Measurements from ENCODE around the gene SLC38A5.
"Not testable (repeated sequence)": the region's sequence is repeated elsewhere in the genome, so short reads cannot be mapped to it uniquely, and the experiment has no call there.

SLC38A5 gene

DNA sequence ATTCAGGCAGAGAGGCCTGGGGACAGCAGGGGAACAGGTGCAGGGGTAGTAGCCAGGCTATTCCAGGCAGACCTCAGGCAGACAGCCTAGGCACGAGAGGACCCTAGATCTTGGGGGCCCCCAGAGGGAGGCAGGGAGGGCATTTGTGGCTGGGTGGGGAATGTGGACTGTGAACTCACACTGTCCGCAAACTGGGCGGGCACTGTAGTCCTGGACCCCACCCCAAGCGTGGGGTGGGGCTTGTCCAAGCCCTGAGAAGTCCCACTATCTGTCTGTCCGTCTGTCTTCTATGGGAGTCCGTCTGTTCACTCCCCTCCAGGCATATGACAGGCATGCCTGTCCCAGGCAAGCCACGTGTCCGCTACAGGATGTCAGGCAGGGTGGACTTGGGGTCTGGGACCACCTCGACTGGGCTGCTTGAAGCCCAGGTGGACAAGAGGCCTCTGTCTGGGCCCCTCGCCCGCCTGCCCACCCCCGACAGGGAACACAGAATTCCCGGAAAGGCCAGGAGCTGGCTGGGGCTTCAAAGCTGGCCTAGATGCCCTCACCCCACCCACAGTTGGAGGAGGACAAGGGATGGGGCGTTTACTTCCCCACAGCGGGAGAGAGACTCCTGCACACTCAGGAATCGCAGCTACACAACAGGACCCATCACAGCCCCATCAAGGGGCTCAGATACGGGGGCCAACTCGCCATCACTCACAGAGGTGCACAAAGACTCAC, at the start of gene SLC38A5:
Gene SLC38A5, minus strand, starts transcription at position 151 of the 723 bp plus-strand sequence. CDS start 2,336 bp downstream, outside the sequence.
- DNase-seq (ENCODE audit: low read depth, low spot score): no peak

DNA sequence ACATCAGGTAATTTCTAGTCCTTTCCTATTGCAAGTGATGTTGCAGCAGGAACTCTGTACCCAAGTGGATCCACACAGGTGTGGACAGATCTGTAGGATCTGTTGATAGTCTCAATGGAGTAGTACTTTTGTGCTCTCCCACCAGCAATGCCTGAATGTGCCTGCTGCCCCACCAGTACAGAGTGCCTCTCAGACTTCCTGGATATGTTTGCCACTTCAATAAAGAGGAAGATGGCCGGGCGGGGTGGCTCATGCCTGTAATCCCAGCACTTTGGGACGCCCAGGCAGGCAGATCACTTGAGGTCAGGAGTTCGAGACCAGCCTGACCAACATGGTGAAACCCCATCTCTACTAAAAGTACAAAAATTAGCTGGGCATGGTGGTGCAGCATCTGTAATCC, 49.4 kb upstream of the SLC38A5 start:
- not testable (repeated sequence) for DNase-seq (ENCODE audit: low read depth, low spot score)

DNA sequence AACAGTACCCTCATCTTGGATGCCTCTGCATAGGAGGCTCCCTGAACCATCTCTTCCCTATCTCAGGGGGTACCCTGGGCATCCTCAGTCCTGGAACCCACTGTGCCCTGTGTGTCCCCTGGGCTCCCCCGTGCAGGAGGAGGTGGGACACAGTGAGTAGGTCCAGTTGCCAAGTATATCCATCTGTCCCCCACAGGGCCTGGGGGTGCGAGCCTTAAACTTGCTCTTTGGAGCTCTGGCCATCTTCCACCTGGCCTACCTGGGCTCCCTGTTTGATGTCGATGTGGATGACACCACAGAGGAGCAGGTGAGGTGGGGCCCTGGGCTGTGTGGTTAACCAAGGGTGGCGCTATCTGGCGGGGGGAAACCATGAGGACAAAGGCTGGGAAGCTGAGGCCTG, 46.9 kb upstream of the SLC38A5 start:
- no peak for DNase-seq (ENCODE audit: low read depth, low spot score)

DNA sequence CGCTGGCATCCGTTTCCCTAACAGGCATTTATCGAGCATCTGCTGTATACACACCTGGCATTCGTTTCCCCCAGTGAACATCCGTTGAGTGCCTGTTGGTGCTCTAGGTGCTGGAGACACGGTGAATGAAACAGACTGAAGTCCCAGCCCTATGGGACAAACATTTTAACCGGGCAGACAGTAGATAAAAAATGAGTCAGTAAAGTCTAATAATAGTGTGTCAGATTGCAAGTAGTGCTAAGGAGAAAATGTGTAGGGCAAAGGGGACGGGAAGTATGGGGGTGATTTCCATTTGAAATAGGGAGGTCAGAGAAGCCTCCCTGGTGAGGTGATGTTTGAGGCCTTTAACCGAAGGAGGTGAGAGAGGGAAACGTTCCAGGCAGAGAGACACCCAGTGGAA, 46.2 kb upstream of the SLC38A5 start:
- DNase-seq (ENCODE audit: low read depth, low spot score): no peak

DNA sequence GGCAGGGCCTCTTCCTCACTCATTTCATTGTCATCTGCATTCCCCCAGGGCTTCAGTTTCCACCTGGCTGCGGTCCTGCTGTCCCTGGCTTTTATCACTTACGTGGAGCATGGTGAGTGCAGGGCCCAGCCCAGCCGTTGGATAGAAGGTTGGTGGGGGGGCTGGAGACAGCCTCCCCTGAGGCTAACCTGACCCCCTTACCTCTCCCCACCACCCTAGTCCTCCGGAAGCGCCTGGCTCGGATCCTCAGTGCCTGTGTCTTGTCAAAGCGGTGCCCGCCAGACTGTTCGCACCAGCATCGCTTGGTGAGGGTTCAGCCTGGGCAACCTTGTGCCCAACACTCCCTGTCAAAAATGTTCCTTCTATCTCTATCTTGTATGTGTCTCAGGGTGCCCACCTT, 45.8 kb upstream of the SLC38A5 start:
- DNase-seq (ENCODE audit: low read depth, low spot score): no peak

DNA sequence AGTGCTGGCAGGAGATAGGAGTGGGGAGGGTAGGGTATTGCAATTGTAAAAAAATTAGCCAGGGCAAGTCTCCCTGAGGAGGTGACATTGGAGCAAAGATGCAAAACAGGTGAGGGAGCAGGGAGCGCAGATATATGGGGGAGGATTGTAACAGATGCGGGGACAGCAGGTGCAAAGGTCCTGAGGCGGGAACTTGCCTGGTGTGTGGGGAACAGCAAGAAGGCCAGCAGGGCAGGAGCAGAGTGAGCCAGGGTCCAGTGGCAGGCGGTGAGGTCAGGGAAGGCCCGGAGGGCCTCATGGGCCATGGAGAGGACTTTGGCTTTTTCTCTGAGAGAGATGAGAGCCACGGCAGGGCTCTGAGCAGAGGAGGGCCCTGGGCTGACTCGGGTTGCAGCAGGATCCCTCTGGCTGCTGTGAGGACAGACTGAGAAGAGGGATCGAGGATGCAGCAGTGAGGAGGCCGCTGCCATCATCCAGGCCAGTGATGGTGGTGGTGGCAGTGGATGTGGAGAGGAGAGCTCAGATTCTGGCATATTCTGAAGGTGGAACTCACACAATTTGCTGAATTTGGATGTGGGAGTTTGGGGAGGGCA, 44.9 kb upstream of the SLC38A5 start:
- no peak for DNase-seq (ENCODE audit: low read depth, low spot score)

DNA sequence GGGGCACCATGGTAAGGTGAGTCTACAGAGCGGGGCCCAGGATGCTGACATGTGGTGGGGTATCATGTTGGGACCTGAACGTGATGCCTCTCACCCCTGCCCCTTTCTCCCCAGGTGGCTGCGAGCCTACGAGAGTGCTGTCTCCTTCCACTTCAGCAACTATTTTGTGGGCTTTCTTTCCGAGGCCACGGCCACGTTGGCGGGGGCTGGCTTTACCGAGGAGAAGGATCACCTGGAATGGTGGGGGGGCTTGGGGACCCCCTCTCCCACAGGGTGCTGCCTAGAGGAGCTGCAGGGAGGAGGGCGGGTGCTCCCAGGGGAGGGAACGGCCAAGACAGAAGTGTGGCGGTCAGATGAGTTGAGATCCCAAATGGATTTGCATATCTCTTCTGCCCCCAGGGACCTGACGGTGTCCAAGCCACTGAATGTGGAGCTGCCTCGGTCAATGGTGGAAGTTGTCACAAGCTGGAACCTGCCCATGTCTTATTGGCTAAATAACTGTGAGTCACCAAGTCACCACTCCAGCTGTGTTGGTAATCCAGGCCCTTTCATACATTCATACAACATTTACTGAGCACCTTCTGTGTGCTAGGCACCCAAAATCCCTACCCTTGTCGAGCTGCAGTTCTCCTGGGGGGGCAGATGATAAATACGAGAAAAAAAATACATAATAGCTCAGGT, 44.2 kb upstream of the SLC38A5 start:
- no peak for DNase-seq (ENCODE audit: low read depth, low spot score)

DNA sequence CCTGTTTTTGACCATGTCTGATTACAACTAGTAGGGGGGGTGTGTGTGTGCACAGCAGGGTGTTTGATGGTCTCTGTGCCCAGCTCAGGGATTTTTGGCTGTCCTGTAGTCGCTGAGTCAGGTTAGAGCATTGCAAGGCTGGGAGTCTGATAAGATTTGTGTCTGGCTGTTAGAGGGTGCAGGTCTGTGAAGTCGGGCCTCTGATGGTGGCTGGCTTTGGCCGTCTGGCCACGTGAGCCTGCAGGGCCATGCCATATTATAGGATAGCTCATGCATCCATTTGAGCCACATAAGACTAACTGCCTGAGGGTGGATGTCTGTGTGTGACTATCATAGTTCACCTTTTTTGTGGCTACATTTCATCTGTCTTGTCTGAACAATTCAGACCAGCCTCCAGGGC, 43.6 kb upstream of the SLC38A5 start:
- no peak for DNase-seq (ENCODE audit: low read depth, low spot score)

DNA sequence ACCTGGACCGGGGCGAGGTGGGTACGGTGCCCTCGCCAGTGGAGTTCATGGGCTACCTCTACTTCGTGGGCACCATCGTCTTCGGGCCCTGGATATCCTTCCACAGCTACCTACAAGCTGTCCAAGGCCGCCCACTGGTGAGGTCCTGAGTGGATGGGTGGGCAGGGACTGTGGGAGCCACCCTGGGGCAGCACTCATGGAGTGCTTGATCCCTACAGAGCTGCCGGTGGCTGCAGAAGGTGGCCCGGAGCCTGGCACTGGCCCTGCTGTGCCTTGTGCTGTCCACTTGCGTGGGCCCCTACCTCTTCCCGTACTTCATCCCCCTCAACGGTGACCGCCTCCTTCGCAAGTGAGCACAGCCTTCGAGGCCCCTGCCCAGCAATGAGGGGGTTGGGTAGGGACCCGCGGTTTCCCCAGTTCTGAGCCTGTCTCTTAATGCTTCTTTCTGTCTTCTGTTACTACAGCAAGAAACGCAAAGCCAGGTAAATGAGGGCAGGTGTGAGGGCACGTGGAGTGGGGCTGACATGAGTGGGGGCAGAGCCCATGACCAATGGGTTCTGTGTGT, 42.4 kb upstream of the SLC38A5 start:
- DNase-seq (ENCODE audit: low read depth, low spot score): no peak

DNA sequence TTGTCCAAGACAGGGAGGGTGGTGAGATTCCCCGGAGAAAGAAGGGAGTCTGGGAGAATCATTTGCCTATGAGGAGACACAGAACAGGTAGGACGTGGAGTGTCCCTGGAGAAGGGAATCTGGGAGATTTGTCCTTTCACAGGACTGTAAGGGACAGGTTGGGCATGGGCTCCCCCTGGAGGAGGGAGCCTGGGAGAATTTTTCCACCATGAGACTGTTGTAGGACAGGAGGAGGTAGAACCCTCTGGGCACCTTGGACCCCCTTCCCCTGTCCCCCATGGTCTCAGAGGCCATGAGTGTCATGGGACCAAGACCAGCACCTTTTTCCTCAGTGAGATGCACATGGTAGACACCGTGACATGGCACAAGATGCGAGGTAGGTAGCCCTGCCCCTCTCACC, 41.5 kb upstream of the SLC38A5 start:
- no peak for DNase-seq (ENCODE audit: low read depth, low spot score)

DNA sequence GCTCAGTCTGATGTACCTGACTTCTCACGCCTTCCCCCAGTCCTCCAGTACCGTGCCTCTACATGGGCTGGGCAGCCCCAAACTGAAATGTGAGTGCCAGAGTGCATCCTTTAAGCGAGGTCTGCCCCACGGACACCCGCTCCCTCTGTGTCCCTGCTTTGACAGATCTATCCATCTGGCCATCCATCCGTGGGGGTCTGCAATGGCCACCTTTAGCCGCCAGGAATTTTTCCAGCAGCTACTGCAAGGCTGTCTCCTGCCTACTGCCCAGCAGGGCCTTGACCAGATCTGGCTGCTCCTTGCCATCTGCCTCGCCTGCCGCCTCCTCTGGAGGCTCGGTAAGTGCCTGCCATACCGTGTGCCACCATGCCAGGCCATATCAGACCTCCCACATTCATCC, 39.6 kb upstream of the SLC38A5 start:
- DNase-seq (ENCODE audit: low read depth, low spot score): no peak

DNA sequence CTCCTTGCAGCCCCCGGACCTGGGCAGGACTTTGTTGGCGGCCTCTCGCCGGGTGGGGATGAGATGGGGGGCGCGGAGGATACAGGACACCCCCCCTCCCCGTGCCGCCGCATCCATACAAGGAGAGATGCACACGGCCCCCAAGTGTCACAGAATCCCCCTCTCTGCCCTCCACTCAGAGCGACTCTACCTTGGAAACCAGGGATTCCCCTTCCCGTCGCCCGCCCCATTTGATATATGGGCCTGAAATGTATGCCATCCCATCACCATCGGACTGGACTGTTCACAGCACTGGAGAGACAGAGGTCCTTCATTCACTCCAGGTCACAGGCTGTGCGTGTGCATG, 39.2 kb upstream of the SLC38A5 start:
- no peak for DNase-seq (ENCODE audit: low read depth, low spot score)

DNA sequence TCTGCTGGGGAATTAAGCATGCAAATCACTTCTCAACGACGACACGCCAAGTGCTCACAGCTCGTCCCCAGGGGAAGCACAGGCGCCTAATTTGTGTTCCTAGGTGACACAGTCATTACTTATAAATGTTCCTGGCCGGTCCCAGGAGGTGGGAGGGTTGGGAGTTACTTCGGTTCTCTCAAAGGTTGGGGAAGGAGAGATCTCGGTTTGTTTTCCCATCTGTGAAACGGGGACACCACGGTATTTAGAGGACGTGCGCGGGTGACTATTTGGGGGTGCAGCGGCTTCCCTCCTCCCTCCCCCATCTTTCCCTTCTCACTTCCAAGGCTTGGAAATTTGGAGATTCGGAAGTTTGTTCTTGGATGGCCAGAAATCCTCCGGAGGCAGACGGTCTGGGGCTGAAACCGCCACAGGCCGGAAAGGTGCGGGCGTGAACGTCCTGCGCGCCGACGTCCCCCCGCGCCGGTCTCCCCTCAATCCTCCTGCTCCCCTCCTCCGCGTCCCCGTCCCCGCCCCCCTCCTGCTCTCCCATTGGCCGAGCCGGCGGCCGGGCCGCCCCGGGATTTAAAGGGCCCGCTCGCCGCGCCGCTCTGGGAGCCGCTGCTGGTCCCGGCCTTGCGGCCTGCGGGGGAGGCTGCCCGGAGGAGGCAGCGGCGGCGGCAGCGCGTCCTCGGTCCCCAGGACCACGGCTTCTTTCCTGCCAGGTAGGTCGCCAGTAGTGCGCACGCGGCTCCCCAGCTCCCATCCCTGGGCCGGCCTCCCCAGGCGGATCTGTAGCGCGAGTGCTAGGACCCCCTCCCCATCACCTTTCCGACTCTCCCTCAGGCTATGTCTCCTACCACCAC, 38.6 kb upstream of the SLC38A5 start, which contains the start of gene PORCN:
Gene PORCN, plus strand, starts transcription at position 593 of the 845 bp plus-strand sequence. CDS start 829 bp downstream, outside the sequence.
- peak; percentile 82 for DNase-seq (ENCODE audit: low read depth, low spot score)

DNA sequence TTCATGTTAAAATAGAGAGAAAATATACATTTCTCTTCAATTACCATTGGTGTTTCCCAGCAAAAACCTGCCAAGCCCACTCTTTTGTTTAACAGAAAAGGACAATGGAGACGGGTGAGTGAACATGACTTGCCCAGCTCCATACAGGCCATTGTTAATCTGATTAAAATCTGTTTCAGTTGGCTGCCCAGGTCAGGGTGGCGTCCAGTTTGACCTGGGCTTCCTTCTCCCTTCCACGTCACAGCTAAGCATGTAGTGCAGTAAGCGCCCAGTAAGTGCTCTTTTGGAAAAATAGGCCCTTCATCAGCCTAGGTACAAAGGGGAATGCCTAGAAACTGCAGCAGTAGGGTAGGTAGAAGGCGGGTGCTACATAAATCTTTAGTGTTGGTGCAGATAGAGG, 37.2 kb upstream of the SLC38A5 start:
- DNase-seq (ENCODE audit: low read depth, low spot score): no peak

DNA sequence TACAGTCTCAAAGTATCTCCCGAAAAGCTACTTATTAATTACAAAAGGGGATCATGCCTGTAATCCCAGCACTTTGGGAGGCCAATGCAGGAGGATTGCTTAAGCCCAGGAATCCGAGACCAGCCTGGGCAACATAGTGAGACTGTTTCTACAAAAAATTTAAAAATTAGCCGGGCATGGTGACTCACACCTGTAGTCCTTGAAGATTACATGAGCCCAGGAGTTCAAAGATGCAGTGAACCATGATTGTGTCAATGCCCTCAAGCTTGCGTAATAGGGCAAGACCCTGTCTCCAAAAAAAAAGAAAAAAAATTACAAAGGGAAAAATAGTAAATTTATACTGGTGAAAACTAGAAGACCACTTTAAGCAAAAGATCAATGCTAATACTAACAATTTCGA, 35.4 kb upstream of the SLC38A5 start:
- DNase-seq (ENCODE audit: low read depth, low spot score): no peak

DNA sequence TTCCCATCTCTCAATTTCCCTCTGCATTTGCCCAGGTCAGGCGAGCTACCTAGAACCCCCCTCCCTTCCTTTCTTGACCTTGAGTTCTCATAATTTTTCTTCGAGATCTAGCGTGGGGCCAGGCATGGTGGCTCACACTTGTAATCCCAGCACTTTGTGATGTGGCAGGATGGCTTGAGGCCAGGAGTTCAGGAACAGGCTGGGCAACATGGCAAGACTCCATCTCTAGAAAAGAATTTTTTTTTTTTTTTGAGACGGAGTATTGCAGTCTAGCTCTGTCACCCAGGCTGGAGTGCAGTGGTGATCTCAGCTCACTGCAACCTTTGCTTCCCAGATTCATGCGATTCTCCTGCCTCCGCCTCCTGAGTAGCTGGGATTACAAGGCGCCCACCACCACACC, 34.2 kb upstream of the SLC38A5 start:
- DNase-seq (ENCODE audit: low read depth, low spot score): no peak

DNA sequence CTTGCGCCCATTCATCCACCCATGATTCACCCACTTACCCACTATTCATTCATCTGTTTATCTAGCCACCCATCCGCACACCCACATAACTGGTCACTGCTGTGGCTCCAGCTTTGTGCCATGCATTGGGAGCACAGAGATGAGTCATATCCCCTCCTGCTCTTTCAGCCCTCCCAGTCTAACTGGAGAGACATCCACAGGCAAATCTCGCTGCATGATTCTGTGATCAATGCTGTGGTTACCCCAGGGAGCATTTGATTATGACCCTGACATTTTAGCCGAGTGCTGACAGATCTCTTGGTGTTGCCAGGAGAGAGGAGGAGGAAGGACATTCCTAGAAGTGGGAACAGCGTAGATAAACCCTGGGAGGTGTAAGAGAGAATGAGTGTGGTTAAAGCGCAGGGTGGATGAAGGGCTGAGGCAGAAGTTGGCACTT, 28.3 kb upstream of the SLC38A5 start:
- DNase-seq (ENCODE audit: low read depth, low spot score): peak; percentile 83

DNA sequence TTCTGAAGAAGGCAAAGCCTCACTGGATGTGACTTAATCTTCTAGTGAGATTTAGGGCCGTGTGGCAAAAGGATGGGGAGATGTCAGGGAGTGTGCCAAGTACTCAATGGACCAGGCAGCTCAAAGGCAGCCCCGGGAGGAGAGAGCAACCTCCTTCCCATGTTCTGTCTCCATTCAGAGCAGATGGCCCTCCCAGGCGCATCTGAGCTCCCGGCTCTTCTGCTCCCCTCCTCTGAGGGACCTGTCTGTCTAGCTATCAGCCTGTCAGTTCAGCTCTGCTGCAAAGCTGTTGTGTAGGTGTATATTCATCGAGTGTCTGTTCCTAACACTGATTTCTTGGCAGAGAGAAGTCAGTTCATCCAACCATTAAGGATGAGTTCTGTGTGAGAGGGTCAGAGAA, 27.8 kb upstream of the SLC38A5 start:
- no peak for DNase-seq (ENCODE audit: low read depth, low spot score)

DNA sequence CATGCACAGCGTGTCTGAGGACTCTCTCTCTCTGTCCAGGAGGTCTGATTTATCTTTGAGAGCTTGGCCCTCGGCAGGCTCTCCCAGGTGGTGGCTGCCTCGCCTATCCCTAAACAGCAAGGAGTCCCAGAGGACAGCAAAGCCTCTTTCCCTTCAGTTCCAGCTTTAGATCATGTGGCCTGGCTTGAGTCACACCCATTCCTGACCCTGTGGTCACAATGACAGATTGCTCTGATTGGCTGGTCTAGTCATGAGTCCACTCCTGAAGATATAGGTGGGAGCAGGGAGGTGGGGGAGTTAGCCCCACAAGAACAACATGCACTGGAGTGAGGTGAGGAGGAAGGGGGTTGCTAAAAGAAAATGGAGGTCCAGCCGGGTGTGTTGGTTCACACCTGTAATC, 26.6 kb upstream of the SLC38A5 start:
- DNase-seq (ENCODE audit: low read depth, low spot score): no peak

DNA sequence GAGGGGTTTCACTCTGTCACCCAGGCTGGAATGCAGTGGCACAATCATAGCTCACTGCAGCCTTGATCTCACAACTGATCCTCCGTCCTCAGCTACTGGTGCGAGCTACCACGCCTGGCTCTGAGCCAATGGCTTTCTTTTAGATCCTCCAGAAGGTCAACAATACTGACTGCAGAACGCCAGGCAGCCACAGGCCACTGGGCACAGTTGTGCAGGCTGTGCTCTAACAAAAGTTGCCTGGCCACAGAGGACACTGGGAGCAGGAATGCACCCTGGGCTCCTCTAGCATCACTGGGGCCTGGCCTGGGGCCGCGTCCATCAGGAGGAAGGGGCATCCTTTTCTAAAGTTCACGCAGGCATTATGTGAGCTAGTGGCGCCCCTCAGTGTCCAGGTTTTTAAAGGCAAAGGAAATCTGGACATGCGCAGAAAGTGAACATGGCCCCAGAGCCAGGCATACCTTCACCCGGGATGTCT, 23.9 kb upstream of the SLC38A5 start:
- DNase-seq (ENCODE audit: low read depth, low spot score): peak; percentile 62

DNA sequence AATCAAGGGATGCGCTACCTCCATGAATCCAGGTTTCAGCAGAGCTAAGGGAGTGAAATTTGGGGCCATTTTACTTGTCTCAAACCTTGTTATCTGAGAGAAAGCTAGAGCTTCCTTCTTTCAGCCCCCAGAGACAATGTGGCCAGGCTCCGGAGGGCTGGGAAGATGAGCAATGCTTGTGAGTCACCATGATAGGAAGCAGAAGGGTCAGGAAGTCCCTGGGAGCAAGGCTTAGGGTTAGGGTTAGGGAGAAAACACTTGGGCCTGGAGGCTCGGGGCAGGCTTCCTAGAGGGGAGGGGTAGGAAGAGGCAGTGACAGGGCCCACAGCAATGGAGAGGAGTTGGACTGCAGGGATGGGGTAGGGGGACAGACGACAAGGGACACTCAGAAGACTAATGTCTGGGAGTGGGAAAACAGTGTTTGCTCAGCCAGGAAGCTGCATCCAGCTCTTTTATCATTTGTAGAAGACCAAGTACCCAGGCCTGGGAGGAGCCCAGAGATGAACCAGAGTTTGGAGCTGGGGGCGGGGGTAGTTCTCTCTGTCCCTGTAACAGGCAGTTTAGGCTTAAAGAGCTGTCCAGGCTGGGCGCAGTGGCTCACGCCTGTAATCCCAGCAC, 22.3 kb upstream of the SLC38A5 start:
- no peak for DNase-seq (ENCODE audit: low read depth, low spot score)

Measured in astrocyte of the hippocampus (primary cell).